Bronchial epithelial cell (primary cell): ENCODE measurements around the gene RAB4A. TPM values are rescaled to one million over a fixed set of nuclear protein-coding genes. Genes with fewer than 3 reads are reported as not detected.

Source experiments
- DNase-seq: peaks from one replicate; pipeline ENCODE4 v3.0.0-alpha.2; 2010; ENCODE audit warnings: low read depth
- FAIRE-seq: peaks from 2 replicates; lab custom pipeline; 2011; peaks lifted over from hg19 to GRCh38; lab: Jason Lieb, UNC
- H3K27me3 ChIP-seq: 2 replicates; pipeline ENCODE4 v1.5.1; 2011; ENCODE audit warnings: low read length; ENCODE audit not compliant: control insufficient read depth, insufficient read depth
- H3K36me3 ChIP-seq: 2 replicates; pipeline ENCODE4 v1.5.1; 2011; ENCODE audit warnings: low read length; ENCODE audit not compliant: control insufficient read depth, insufficient read depth
- H3K4me3 ChIP-seq: 2 replicates; pipeline ENCODE4 v1.5.1; 2011; ENCODE audit warnings: mild to moderate bottlenecking, low read depth, low read length, control low read depth
- total RNA-seq: library from RNA; depleted of rRNA; stranded (reverse); fragments of >200 nt; gene quantifications from 2 replicates; pipeline ENCODE4 v1.2.1, GENCODE V29; 2014
- TF ChIP-seq, protein P1 (sequence below): IDR thresholded peaks from 2 replicates; pipeline ENCODE4 v1.5.1; 2011; ENCODE audit warnings: mild to moderate bottlenecking, moderate library complexity, low read length, control low read depth, inconsistent platforms; ENCODE audit not compliant: insufficient read depth, severe bottlenecking

The RAB4A gene
- total RNA-seq, 1 donor from 2014 or later = 39.0 TPM

DNA sequence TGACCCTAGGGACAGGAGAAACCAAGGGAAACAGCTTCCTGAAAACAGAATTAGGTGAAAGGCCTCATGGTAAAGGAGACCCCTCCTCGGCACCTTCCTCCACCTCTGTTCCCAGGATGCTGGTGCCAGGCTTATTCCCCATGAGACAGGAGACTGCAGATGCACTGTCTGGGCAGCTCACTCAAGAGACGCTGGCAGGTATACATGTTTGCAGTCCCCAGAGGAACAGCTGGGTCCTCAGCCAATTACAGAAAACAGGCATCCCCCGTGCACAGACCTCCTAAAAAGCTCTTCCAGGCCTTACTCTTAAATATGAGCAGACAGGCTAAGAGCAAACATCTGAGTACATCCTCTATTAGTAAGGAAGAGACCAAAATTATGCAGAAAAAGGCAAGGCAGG, 65.4 kb downstream of the RAB4A start:
- TF ChIP-seq, protein P1, sequence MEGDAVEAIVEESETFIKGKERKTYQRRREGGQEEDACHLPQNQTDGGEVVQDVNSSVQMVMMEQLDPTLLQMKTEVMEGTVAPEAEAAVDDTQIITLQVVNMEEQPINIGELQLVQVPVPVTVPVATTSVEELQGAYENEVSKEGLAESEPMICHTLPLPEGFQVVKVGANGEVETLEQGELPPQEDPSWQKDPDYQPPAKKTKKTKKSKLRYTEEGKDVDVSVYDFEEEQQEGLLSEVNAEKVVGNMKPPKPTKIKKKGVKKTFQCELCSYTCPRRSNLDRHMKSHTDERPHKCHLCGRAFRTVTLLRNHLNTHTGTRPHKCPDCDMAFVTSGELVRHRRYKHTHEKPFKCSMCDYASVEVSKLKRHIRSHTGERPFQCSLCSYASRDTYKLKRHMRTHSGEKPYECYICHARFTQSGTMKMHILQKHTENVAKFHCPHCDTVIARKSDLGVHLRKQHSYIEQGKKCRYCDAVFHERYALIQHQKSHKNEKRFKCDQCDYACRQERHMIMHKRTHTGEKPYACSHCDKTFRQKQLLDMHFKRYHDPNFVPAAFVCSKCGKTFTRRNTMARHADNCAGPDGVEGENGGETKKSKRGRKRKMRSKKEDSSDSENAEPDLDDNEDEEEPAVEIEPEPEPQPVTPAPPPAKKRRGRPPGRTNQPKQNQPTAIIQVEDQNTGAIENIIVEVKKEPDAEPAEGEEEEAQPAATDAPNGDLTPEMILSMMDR = no peak
- H3K36me3 ChIP-seq = no peaks in the 10 kb centered on the region
- FAIRE-seq = no peak
- H3K27me3 ChIP-seq = no peaks in the 10 kb centered on the region
- DNase-seq = no peak
- no peak overlapping the region for H3K4me3 ChIP-seq

DNA sequence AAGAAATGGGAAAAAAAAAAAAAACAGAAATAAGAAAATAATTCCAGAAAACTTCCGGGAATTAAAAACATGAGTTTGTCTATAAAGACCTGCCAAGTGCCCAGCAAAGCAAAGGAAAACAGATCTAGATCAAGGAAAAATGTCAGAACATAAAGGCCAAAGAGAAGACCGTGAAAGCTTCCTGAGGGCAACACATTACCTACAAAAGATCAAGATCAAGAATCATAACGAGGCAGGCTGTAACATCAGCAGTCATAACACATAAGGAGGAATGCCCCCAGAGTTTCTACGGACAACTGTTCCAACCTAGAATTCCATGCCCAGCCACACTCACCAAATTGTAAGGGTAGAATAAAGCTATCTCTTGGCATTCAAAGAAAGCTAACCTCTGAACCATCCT, 68.2 kb downstream of the RAB4A start:
- no peak for DNase-seq
- TF ChIP-seq, protein P1 = no peak
- Histone ChIP-seq H3K27me3 (no peaks in the 10 kb centered on the region), H3K4me3 (no peak overlapping the region), H3K36me3 (no peaks in the 10 kb centered on the region)
- FAIRE-seq = no peak

DNA sequence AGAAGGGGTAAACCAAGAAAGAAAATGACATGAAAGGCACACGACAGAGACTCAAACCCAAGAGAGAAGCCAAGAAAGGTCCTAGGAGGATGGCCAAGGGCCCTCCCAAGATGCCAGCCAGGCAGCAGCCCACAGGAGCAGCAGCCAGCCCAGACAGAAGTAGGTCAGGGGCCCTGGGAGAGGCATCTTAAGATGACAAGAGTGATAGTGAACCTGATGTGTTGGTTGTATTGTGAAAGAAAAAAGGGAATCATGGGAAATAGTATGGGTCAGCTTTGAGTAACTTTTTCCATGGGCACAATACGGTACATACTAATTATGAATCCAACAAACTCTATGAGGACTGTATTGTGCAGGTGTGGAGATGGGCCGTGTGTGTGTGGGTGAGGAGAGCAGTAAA, 68.6 kb downstream of the RAB4A start:
- DNase-seq = no peak
- TF ChIP-seq, protein P1 = no peak
- no peak for FAIRE-seq

DNA sequence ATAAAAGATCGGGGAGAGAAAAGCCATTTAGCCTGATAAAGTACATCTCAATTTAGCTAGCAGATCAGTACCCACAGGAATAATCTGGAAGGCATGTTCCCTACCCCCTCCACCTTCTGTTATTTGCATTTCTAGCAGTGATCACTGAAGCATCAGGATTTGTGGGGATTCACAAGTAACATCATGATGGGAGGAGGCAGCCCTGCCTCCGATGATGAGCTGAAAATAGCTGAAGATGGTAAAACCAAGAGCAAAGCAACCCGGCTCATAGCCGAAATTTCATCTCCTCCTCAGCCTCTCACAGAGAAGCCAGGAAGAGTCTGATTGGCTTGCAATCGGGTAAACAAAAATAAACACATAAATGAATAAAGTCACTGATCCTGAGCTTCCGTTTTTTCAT, 69.6 kb downstream of the RAB4A start:
- TF ChIP-seq, protein P1 = no peak
- DNase-seq (no peak), FAIRE-seq (no peak)
- H3K4me3 ChIP-seq = no peak overlapping the region
- no peaks in the 10 kb centered on the region for H3K27me3 ChIP-seq
- H3K36me3 ChIP-seq = no peaks in the 10 kb centered on the region

More for the DNA sequence above, 68.6 kb downstream of the RAB4A start:
- Histone ChIP-seq H3K4me3 (no peak overlapping the region), H3K36me3 (no peaks in the 10 kb centered on the region), H3K27me3 (no peaks in the 10 kb centered on the region)

DNA sequence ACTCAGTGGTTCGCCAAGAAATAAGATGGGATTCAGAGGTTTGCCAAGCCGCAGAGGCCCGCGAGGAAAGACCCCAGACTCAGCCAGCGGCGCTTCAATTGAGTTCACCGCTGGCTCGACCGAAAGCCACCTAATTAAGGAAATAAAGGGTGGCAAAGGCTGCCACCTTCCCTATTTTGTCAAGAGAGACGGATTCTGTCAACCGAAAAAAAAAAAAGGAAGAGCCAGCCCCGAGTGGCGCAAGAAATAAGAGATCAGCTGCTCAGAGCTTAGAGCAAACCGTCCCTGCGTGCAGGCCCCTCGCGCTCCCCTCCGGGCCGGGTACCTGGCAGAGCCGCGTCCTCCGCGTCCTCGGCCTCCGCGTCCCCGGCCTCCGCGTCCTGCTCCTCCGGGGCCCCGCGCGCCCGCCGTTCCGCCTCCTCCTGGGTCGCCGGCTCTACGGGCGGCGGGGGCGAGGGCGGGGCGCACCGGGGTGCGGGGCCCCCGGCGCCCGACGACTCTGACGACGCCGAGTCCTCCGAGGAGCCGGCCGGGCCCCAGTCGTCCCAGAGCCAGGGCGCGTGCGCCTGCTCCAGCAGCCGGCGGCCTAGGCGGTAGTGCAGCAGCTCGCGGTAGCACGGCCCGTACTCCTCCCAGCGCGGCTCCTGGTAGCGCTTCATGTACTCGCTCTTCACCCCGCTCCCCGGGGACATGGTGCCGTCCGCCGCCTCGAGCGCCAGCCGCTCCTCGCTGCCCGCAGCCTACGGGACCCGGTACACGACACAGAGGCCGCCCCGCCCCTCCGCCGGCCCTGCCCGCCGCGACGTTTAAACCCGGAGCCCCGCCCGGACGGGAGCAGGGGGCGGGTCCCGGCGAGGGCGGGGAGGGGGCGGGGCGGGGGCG, 71.1 kb downstream of the RAB4A start:
- FAIRE-seq (no peak), DNase-seq (peak; percentile 40)
- H3K27me3 ChIP-seq = no peaks in the 10 kb centered on the region

More for the DNA sequence above, 71.1 kb downstream of the RAB4A start:
- H3K36me3 ChIP-seq = no peaks in the 10 kb centered on the region
- TF ChIP-seq, protein P1 = no peak
- H3K4me3 ChIP-seq = peak overlapping the region; percentile 89
